CD4-positive, alpha-beta T cell (primary cell): ENCODE measurements around the gene GALK1. TPM values are rescaled to one million over a fixed set of nuclear protein-coding genes. Genes with fewer than 3 reads are reported as not detected.

Experiments used
- ATAC-seq: fragments of 200-7000 bp; cut with Tn5 transposase; one replicate; pipeline ENCODE4 v1.10.0; 2022; ENCODE audit warnings: mild to moderate bottlenecking; ENCODE audit not compliant: poor library complexity
- CTCF ChIA-PET: fragments of 350-600 bp; sonication (Branson Sonifier 250); formaldehyde crosslinking; loops from one replicate; lab custom pipeline; 2021; ENCODE audit warnings: antibody characterized with exemption, inconsistent platforms; lab: Charles Lee
- POLR2A ChIA-PET: fragments of 350-600 bp; sonication (Branson Sonifier 250); formaldehyde crosslinking; loops from one replicate; lab custom pipeline; 2021; ENCODE audit warnings: antibody characterized with exemption, inconsistent platforms; lab: Charles Lee
- DNase-seq, 14 experiments: peaks; one replicate each; pipeline ENCODE4 v3.0.0-alpha.2; 2013 to 2020; ENCODE audit warnings: mixed read lengths in 2 of 14
- H3K27ac ChIP-seq, 2 donors: one replicate each; pipeline versions ENCODE4 v1.5.1 to v1.7.0; 2013; ENCODE audit warnings: low read length in 2 of 2, low read depth in 1 of 2, mild to moderate bottlenecking in 1 of 2
- H3K27me3 ChIP-seq, 2 experiments: 1 replicate in 1 of 2; 2 replicates in 1 of 2; pipeline versions ENCODE4 v1.6.1 to v1.7.0; 2013; ENCODE audit warnings: low read length in 2 of 2, control low read depth in 1 of 2, mild to moderate bottlenecking in 1 of 2, moderate library complexity in 1 of 2; ENCODE audit not compliant: insufficient read depth in 2 of 2, control insufficient read depth in 1 of 2
- H3K36me3 ChIP-seq: one replicate; pipeline ENCODE4 v1.6.1; 2013; ENCODE audit warnings: low read length, control low read depth; ENCODE audit not compliant: insufficient read depth
- H3K4me1 ChIP-seq: one replicate; pipeline ENCODE4 v1.6.1; 2013; ENCODE audit warnings: low read length, control low read depth; ENCODE audit not compliant: insufficient read depth
- H3K4me3 ChIP-seq: one replicate; pipeline ENCODE4 v1.5.1; 2013; ENCODE audit warnings: mild to moderate bottlenecking, low read length, moderate library complexity
- H3K9me3 ChIP-seq, 2 experiments: 1 replicate in 1 of 2; 2 replicates in 1 of 2; pipeline versions ENCODE4 v1.6.1 to v1.7.0; 2013; ENCODE audit warnings: low read length in 2 of 2, mild to moderate bottlenecking in 2 of 2, control low read depth in 1 of 2, moderate library complexity in 1 of 2; ENCODE audit not compliant: control insufficient read depth in 1 of 2, insufficient read depth in 1 of 2
- H3K27ac Mint-ChIP-seq: one replicate; pipeline ENCODE4 v1.8.0; 2020; ENCODE audit warnings: mixed read lengths
- H3K27me3 Mint-ChIP-seq: one replicate; pipeline ENCODE4 v1.8.0; 2021; ENCODE audit warnings: mixed read lengths
- H3K36me3 Mint-ChIP-seq: one replicate; pipeline ENCODE4 v1.8.0; 2021; ENCODE audit warnings: low read depth, mixed read lengths
- H3K4me1 Mint-ChIP-seq: one replicate; pipeline ENCODE4 v1.8.0; 2021; ENCODE audit warnings: low read depth, mixed read lengths
- H3K4me3 Mint-ChIP-seq: one replicate; pipeline ENCODE4 v1.8.0; 2020; ENCODE audit warnings: mild to moderate bottlenecking, mixed read lengths
- H3K9me3 Mint-ChIP-seq: one replicate; pipeline ENCODE4 v1.8.0; 2020; ENCODE audit warnings: mixed read lengths
- CTCF ChIP-seq: fragments of 200-600 bp; IDR thresholded peaks from one replicate; pipeline ENCODE4 v1.8.0; 2022; ENCODE audit warnings: antibody characterized with exemption, mild to moderate bottlenecking
- intact Hi-C, 2 experiments: fragments of 100-400 bp; cut with DNase I in 1 of 2; cut with micrococcal nuclease in 1 of 2; formaldehyde crosslinking; loops; one replicate each; pipeline versions ENCODE4 v1.15.1 to v1.9.0; 2023 to 2025; cut with DNase I, micrococcal nuclease
- total RNA-seq, 174 experiments: library from RNA in 2 of 174; stranded (reverse) in 2 of 174; gene quantifications; one replicate each; pipeline ENCODE4 v1.2.3 and lab custom pipeline; 2021 to 2026

The GALK1 gene
- total RNA-seq, 2 experiments from 2014 or later, result 5.9 to 6.0 TPM

- Mint-ChIP-seq H3K4me3 (peak overlapping the region; percentile 97), H3K4me1 (peaks cover 43% of the 10 kb centered on the region), H3K27me3 (peaks cover 5% of the 10 kb centered on the region), H3K27ac (peak overlapping the region; percentile 72), H3K36me3 (peaks cover 54% of the 10 kb centered on the region), H3K9me3 (no peaks in the 10 kb centered on the region)
- Histone ChIP-seq H3K27me3 (no peaks in the 10 kb centered on the region), H3K9me3 (no peaks in the 10 kb centered on the region), H3K4me3 (peak overlapping the region; percentile 79), H3K4me1 (peaks cover 14% of the 10 kb centered on the region), H3K36me3 (peaks cover 40% of the 10 kb centered on the region), H3K27ac (peak overlapping the region in 1 of 2 donors; percentile 17)
- intact Hi-C loops, result loop anchor here in 1 of 2 experiments (5.0 kb wide), 1 partner anchor 70 kb away; no protein-coding TSS in a partner anchor
- no peak for TF ChIP-seq CTCF
- peak in 1 of 14 experiments; percentile 37 for DNase-seq
- no peak for ATAC-seq
- ChIA-PET CTCF (interaction anchor here (1.0 to 3.5 kb wide), 5 partner anchors 12 to 70 kb away, joined by 3 to 18 read pairs (median 16); partner anchors contain the start of gene GALK1), POLR2A (interaction anchor here (0.6 to 8.7 kb wide), 23 partner anchors 8 to 1008 kb away, joined by 3 to 246 read pairs (median 6); partner anchors contain the start of genes FBF1, GALK1, RECQL5 and SAP30BP)
These were observed 12.4 kb upstream of the GALK1 start for GRCh38 chr17:75777296-75777922.

- H3K4me1 Mint-ChIP-seq, result peaks cover 47% of the 10 kb centered on the region
- Histone ChIP-seq H3K4me3 (peak overlapping the region; percentile 79), H3K4me1 (peaks cover 12% of the 10 kb centered on the region), H3K36me3 (peaks cover 40% of the 10 kb centered on the region), H3K27me3 (no peaks in the 10 kb centered on the region), H3K27ac (peak overlapping the region in 1 of 2 donors; percentile 17), H3K9me3 (no peaks in the 10 kb centered on the region)
- ChIA-PET POLR2A (interaction anchor here (0.6 to 8.7 kb wide), 25 partner anchors 9 to 487 kb away, joined by 3 to 246 read pairs (median 4); partner anchors contain the start of genes GALK1, RECQL5, SAP30BP and SLC25A19), CTCF (interaction anchor here (1.0 to 3.5 kb wide), 5 partner anchors 12 to 71 kb away, joined by 3 to 18 read pairs (median 5); partner anchors contain the start of gene GALK1)
- H3K36me3 Mint-ChIP-seq, result peaks cover 54% of the 10 kb centered on the region
- ATAC-seq, result peak; percentile 16
- peak in 9 of 14 experiments; percentile 23 to 62 (median 36) for DNase-seq
- TF ChIP-seq CTCF, result no peak
- H3K27ac Mint-ChIP-seq, result peak overlapping the region; percentile 72
- intact Hi-C loops, result loop anchor here in 1 of 2 experiments (5.0 kb wide), 1 partner anchor 71 kb away; no protein-coding TSS in a partner anchor
- H3K4me3 Mint-ChIP-seq, result peak overlapping the region; percentile 97
- H3K9me3 Mint-ChIP-seq, result no peaks in the 10 kb centered on the region
- H3K27me3 Mint-ChIP-seq, result peaks cover 5% of the 10 kb centered on the region
These were observed 11.6 kb upstream of the GALK1 start for GRCh38 chr17:75776386-75777295.
